Measurements from ENCODE around the gene PNPLA2.

GRCh38 chr11:795634-796564, 22.8 kb upstream of the PNPLA2 start:
- TF ChIP-seq EZH2 (IDR thresholded peaks at IDR 0.05; ENCODE audit: borderline replicate concordance, low read length), result no peak
- TF ChIP-seq, protein P1, sequence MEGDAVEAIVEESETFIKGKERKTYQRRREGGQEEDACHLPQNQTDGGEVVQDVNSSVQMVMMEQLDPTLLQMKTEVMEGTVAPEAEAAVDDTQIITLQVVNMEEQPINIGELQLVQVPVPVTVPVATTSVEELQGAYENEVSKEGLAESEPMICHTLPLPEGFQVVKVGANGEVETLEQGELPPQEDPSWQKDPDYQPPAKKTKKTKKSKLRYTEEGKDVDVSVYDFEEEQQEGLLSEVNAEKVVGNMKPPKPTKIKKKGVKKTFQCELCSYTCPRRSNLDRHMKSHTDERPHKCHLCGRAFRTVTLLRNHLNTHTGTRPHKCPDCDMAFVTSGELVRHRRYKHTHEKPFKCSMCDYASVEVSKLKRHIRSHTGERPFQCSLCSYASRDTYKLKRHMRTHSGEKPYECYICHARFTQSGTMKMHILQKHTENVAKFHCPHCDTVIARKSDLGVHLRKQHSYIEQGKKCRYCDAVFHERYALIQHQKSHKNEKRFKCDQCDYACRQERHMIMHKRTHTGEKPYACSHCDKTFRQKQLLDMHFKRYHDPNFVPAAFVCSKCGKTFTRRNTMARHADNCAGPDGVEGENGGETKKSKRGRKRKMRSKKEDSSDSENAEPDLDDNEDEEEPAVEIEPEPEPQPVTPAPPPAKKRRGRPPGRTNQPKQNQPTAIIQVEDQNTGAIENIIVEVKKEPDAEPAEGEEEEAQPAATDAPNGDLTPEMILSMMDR (conservative IDR thresholded peaks at IDR 0.05 in 1 of 2, IDR thresholded peaks at IDR 0.05 in 1 of 2; ENCODE audit: extremely low read depth in 1 of 2, insufficient read depth in 1 of 2, low read depth in 1 of 2, low read length in 2 of 2), result no peak

Measured in mammary epithelial cell (primary cell).